GM23338 (cell line): Measurements from ENCODE around the gene POLR1E.

Source experiments
- CTCF ChIP-seq, 2 experiments: fragments of 200-600 bp in 1 of 2; sonication (generic) in 1 of 2; conservative IDR thresholded peaks; 2 replicates each; pipeline versions ENCODE4 v1.5.1 to v1.6.1; 2016 to 2017; ENCODE audit warnings: antibody characterized with exemption in 2 of 2, low read depth in 2 of 2, mild to moderate bottlenecking in 2 of 2, moderate library complexity in 1 of 2
- EZH2 ChIP-seq: fragments of 200-600 bp; sonication (generic); IDR thresholded peaks from one replicate; pipeline ENCODE4 v1.8.0; 2017; ENCODE audit warnings: antibody characterized with exemption, mild to moderate bottlenecking, low read depth; ENCODE audit not compliant: unreplicated experiment
- POLR2AphosphoS5 ChIP-seq: IDR thresholded peaks from 2 replicates; pipeline ENCODE4 v1.6.1; 2016; ENCODE audit warnings: antibody characterized with exemption, low read depth
- REST ChIP-seq: IDR thresholded peaks from one replicate; pipeline ENCODE4 v1.6.1; 2018; ENCODE audit warnings: antibody characterized with exemption; ENCODE audit not compliant: unreplicated experiment

DNA sequence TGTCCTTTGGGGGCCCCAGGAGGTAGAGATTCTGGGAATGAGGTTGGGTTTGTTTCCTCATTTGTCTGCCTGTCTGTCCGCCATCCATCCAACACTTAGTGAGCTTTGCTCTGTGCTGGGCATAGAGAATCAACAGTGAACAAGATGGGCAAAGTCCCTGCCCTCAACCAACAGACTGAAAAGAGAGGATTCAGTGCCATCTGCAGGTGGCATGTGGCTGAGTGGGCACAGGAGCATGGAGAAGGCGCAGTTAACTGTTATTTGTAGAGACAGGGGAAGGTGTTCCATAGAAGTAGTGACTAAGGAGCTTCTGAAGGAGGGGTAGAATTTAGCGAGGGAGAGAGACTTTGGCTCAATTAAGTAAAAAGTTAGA is 23.1 kb downstream of the POLR1E start:
- 0 out of 4 replicates have a peak, but pooled peaks of 1 of the 2 experiments have one; percentile 13 for TF ChIP-seq CTCF (conservative IDR thresholded peaks at IDR 0.05; ENCODE audit: low read depth in 2 of 2)
- TF ChIP-seq EZH2: no peak
- TF ChIP-seq POLR2AphosphoS5: no peak
- no peak for TF ChIP-seq REST
